ENCODE data around the gene ZNF79.

DNA sequence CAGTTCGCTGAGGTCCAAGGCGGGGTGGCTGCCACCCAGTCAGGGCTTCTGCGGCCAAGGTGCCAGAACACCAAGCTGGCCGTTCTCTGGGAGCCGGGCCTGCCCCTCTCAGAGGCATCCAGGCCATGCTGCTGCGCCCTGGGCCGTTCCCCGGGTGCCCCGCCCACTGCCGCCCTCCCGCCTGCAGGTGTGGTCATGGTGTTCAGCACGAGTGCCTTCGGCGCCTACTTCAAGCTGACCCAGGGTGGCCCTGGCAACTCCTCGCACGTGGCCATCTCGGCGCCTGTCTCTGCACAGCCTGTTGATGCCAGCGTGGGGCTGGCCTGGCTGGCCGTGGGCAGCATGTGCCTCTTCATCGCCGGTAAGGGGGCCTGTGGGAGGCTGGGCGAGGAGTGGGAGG, 19.6 kb upstream of the ZNF79 start:
- TF ChIP-seq, protein P1, sequence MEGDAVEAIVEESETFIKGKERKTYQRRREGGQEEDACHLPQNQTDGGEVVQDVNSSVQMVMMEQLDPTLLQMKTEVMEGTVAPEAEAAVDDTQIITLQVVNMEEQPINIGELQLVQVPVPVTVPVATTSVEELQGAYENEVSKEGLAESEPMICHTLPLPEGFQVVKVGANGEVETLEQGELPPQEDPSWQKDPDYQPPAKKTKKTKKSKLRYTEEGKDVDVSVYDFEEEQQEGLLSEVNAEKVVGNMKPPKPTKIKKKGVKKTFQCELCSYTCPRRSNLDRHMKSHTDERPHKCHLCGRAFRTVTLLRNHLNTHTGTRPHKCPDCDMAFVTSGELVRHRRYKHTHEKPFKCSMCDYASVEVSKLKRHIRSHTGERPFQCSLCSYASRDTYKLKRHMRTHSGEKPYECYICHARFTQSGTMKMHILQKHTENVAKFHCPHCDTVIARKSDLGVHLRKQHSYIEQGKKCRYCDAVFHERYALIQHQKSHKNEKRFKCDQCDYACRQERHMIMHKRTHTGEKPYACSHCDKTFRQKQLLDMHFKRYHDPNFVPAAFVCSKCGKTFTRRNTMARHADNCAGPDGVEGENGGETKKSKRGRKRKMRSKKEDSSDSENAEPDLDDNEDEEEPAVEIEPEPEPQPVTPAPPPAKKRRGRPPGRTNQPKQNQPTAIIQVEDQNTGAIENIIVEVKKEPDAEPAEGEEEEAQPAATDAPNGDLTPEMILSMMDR (IDR thresholded peaks at IDR 0.05; ENCODE audit: insufficient read depth, low read length, poor library complexity, severe bottlenecking), result no peak
- no peak for TF ChIP-seq EZH2phosphoT487 (conservative IDR thresholded peaks at IDR 0.05; ENCODE audit: low read length)
